ENCODE data around the gene ZAR1L. TPM values are rescaled to one million over a fixed set of nuclear protein-coding genes. Genes with fewer than 3 reads are reported as not detected.

Gene ZAR1L
- total RNA-seq, 1 donor: under 0.01 TPM

DNA sequence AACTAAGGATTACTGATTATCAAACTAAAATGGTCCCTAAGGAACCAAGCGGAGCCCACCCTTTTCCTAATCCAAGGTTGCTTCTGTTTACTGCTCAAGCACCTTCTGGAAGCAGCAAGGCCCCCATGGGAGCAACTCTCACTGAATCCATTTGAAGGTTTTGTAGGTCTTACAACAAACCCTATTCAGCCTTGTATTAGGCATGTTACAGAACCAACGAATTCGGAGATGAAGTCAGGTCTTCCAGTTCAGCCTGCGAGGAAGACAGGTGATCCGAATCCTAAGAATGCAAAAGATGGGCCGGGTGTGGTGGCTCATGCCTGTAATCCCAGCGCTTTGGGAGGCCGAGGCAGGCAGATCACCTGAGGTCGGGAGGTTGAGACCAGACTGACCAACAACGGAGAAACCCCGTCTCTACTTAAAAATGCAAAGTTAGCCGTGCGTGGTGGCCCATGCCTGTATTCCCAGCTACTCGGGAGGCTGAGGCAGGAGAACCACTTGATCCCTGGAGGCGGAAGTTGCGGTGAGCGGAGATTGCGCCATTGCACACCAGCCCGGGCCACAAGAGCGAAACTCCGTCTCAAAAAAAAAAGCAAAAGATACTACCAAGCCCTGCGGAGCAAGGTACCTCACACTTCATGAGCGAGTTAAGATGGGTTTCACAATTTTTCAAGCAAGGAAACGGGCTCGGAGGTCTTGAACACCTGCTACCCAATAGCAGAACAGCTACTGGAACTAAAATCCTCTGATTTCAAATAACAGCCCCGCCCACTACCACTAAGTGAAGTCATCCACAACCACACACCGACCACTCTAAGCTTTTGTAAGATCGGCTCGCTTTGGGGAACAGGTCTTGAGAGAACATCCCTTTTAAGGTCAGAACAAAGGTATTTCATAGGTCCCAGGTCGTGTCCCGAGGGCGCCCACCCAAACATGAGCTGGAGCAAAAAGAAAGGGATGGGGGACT lies 609 bp downstream of the ZAR1L start:
- TF ChIP-seq, protein P1, sequence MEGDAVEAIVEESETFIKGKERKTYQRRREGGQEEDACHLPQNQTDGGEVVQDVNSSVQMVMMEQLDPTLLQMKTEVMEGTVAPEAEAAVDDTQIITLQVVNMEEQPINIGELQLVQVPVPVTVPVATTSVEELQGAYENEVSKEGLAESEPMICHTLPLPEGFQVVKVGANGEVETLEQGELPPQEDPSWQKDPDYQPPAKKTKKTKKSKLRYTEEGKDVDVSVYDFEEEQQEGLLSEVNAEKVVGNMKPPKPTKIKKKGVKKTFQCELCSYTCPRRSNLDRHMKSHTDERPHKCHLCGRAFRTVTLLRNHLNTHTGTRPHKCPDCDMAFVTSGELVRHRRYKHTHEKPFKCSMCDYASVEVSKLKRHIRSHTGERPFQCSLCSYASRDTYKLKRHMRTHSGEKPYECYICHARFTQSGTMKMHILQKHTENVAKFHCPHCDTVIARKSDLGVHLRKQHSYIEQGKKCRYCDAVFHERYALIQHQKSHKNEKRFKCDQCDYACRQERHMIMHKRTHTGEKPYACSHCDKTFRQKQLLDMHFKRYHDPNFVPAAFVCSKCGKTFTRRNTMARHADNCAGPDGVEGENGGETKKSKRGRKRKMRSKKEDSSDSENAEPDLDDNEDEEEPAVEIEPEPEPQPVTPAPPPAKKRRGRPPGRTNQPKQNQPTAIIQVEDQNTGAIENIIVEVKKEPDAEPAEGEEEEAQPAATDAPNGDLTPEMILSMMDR (IDR thresholded peaks at IDR 0.05; ENCODE audit: insufficient read depth, low read depth, low read length): no peak
- peak; percentile 79 for DNase-seq (ENCODE audit: low read depth)
- peak overlapping the region; percentile 93 for H3K4me3 ChIP-seq (ENCODE audit: low read depth, low read length)

DNA sequence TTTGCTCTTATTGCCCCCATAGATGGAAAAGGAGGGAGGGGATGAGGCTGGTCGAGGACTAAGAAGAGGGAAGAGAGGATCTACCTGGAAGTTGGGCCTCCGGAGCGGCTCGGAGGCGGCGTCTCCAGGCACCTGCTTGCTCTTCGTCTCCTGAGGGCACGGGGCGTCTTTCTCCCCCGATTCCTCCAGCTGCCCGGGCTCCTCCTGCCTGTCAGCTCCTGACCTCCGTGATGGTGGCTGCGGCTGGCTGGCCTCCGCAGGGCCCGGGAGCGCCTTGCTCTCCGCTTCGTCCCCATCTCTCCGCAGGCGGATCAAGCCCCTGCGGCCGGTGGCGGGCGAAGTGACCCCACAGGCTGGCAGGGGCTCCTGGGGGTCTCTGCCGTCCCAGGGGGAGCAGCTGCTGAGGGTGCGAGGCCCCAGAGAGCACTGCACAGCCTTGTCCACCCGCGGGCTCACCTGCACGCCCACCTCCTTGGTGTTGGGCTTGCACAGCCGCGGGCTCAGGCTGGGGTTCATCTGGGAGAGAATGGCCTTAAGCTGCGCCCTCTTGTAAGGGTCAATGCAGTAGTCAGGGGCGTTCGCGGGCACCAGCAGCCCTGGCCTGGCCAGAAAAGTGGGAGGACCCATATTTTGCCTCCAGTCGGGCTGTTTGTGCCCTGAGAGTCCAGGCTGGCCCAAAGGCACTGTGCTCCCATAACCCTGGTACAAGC lies 3.8 kb downstream of the ZAR1L start:
- H3K4me3 ChIP-seq (ENCODE audit: low read depth, low read length): no peak overlapping the region
- TF ChIP-seq, protein P1 (IDR thresholded peaks at IDR 0.05; ENCODE audit: insufficient read depth, low read depth, low read length): no peak
- DNase-seq (ENCODE audit: low read depth): no peak

DNA sequence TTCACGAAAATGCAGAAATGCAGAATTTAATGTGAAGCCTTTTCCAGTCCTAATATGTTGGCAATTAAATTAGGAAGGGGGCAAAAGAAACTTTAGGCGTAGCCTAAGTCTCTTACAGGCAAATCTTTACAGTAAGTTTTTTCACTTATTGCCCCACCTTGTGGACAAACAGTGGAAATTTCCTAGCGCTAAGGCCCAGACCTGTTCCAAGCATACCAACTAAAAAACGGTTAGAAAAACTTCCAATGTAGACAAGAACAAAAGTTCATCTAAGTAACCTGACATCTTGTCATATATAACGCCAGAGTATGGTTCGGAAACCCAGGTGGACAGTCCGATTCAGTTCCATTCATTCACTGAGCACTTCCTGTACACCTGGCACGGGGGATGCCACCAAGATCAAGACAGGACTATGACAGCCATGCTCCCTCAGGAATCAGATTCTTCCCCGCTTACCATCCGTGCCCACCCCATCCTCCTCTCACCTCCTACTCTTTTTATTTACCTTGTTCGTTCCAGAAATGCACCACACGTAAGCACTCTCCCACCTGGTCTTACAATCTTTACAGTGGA lies 4.9 kb downstream of the ZAR1L start:
- TF ChIP-seq, protein P1 (IDR thresholded peaks at IDR 0.05; ENCODE audit: insufficient read depth, low read depth, low read length): peak; percentile 70
- DNase-seq (ENCODE audit: low read depth): peak; percentile 77
- no peak overlapping the region for H3K4me3 ChIP-seq (ENCODE audit: low read depth, low read length)

DNA sequence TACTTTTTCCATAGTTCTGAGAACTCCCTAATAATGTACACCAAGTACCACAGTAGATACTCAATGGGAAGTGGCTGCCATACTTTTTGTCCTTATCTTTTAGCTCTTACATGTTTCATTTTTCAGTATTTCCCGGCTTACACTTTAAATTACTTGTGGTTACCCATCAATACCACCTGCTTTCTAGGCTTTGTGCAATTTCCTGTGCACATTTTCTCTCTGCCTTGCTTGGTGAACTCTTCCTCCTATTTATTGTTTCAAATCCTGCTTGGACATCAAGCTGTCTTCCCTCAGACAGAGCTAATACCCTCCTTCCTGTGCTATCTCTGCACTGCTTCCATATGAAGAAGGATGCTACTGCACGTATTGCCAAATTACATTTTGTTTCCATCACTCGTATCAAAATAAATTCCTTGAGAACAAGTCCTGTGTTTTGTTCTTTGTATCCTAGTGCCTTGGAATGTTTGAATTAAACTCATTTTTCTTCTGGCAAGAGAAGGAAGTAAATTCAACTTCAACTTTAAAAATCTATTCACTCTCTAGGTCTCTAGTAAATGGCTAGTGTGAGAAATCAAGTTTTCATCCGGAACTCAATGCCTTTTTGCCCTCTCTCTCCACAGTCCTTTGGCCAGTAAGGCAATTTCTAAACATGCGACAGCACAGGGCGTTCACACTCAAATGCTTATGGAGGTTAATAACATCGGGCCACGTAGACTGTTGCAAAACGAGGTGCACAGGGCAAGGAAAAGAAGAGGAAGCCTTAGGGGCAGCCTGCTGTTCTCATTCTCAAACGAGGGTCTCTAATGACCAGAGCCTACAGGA lies 5.6 kb downstream of the ZAR1L start:
- H3K4me3 ChIP-seq (ENCODE audit: low read depth, low read length): no peak overlapping the region
- TF ChIP-seq, protein P1 (IDR thresholded peaks at IDR 0.05; ENCODE audit: insufficient read depth, low read depth, low read length): no peak
- peak; percentile 77 for DNase-seq (ENCODE audit: low read depth)

DNA sequence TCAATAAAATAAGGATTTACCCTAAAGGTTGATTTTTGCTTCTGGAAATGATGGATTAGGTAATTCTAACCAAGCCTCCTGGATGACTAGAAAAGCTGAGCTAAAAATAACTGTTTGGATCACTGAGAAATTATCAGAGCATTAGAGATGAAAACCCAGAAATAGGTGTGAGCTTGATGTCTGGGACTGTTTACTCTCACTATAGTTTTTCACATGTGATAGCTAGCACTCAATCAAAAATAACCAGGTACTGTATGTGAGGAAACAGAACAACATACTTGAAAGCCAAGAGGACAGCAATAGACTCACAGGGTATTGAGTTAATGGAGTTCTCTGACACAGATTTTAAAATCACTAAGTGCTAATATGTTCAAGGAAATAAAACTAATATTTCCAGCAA lies 9.5 kb downstream of the ZAR1L start:
- H3K4me3 ChIP-seq (ENCODE audit: low read depth, low read length): no peak overlapping the region
- no peak for DNase-seq (ENCODE audit: low read depth)
- TF ChIP-seq, protein P1 (IDR thresholded peaks at IDR 0.05; ENCODE audit: insufficient read depth, low read depth, low read length): no peak

DNA sequence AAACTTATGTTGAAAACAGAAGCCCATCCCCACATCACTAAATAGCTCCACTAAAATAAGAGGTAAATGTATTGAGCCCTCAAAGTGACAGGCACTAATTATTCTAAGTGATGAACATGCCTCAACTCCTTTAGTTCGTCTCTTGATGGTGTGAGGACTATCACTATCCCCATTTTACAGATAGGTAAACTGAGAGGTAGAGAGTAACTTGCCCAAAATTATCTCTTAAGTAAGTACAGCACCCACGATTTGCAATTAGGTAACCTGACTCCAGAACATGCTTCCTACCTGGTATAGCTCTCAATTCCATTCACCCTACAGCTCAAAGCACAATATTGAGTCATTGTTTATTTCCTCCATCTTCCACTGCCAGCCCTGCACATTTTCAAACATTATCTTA lies 12.7 kb downstream of the ZAR1L start:
- H3K4me3 ChIP-seq (ENCODE audit: low read depth, low read length): no peak overlapping the region
- no peak for DNase-seq (ENCODE audit: low read depth)
- TF ChIP-seq, protein P1 (IDR thresholded peaks at IDR 0.05; ENCODE audit: insufficient read depth, low read depth, low read length): no peak
